22Rv1 (cell line): ENCODE data around the gene AHDC1.

Experiments
- H3K27ac ChIP-seq: fragments of 450-650 bp; 2 replicates; pipeline ENCODE4 v1.5.1; 2017
- CTCF ChIP-seq: fragments of 450-650 bp; IDR thresholded peaks from 2 replicates; pipeline ENCODE4 v1.5.1; 2017; ENCODE audit warnings: mild to moderate bottlenecking
- ZFX ChIP-seq: fragments of 450-650 bp; IDR thresholded peaks from 2 replicates; pipeline ENCODE4 v1.6.1; 2017; ENCODE audit warnings: antibody characterized with exemption, borderline replicate concordance

Gene AHDC1

GRCh38 chr1:27593678-27594563 is 10.0 kb downstream of the AHDC1 start:
- no peak for TF ChIP-seq ZFX
- TF ChIP-seq CTCF = no peak
- H3K27ac ChIP-seq = no peak overlapping the region

- H3K27ac ChIP-seq = no peak overlapping the region
- no peak for TF ChIP-seq CTCF
- TF ChIP-seq ZFX = no peak
Observed at GRCh38 chr1:27592931-27593677, 10.8 kb downstream of the AHDC1 start.

GRCh38 chr1:27592232-27592930 is 11.6 kb downstream of the AHDC1 start:
- no peak overlapping the region for H3K27ac ChIP-seq

GRCh38 chr1:27591622-27592021 is 12.3 kb downstream of the AHDC1 start:
- no peak for TF ChIP-seq ZFX
- TF ChIP-seq CTCF = no peak
- no peak overlapping the region for H3K27ac ChIP-seq

More at GRCh38 chr1:27592232-27592930, 11.6 kb downstream of the AHDC1 start:
- no peak for TF ChIP-seq ZFX
- no peak for TF ChIP-seq CTCF

GRCh38 chr1:27590917-27591508 is 12.9 kb downstream of the AHDC1 start:
- H3K27ac ChIP-seq = no peak overlapping the region
- TF ChIP-seq CTCF (no peak), ZFX (no peak)

GRCh38 chr1:27589841-27590426 is 14.0 kb downstream of the AHDC1 start:
- no peak overlapping the region for H3K27ac ChIP-seq
- TF ChIP-seq ZFX (no peak), CTCF (no peak)
